HG02610 (cell line): ENCODE results near the gene NUP58.

Source experiments
- ATAC-seq: cut with Tn5 transposase; IDR thresholded peaks from one replicate; pipeline ENCODE4 v1.9.1; 2021; ENCODE audit warnings: mild to moderate bottlenecking, moderate library complexity; ENCODE audit not compliant: unreplicated experiment

The NUP58 gene, protein sequence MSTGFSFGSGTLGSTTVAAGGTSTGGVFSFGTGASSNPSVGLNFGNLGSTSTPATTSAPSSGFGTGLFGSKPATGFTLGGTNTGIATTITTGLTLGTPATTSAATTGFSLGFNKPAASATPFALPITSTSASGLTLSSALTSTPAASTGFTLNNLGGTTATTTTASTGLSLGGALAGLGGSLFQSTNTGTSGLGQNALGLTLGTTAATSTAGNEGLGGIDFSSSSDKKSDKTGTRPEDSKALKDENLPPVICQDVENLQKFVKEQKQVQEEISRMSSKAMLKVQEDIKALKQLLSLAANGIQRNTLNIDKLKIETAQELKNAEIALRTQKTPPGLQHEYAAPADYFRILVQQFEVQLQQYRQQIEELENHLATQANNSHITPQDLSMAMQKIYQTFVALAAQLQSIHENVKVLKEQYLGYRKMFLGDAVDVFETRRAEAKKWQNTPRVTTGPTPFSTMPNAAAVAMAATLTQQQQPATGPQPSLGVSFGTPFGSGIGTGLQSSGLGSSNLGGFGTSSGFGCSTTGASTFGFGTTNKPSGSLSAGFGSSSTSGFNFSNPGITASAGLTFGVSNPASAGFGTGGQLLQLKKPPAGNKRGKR

DNA sequence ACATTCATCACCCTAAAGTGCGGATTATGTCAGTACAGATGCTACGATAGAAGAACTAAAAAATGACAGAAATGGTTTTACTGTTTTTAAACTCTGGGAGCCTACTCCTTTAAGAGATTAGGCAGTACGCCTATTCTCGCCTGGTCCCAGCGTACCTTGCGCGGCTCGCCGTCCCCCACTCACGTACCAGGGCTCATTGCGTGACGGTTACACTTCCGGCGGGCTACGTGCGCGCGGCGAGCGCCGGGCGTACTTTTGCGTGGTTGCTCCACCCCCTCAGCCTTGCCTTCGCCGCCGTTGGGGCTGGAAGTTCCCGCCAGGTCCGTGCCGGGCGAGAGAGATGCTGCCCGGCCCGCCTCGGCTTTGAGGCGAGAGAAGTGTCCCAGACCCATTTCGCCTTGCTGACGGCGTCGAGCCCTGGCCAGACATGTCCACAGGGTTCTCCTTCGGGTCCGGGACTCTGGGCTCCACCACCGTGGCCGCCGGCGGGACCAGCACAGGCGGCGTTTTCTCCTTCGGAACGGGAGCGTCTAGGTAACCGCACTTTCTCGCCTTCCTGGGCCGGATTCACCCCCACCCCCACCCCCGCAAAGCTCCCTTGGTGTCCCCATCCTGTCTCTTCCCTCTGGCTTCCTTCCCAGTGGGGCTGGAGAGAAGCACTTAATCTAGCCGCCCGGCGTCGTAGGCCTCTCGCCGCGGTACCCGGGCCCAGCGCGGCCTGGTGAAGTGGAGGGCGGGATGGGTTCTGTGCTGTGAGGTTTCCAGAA lies at the start of gene NUP58:
TSS of gene NUP58 (plus strand) at position 279 of the 767 bp plus-strand sequence. CDS start at position 428, 149 bp downstream.
- ATAC-seq = peak; percentile 100

DNA sequence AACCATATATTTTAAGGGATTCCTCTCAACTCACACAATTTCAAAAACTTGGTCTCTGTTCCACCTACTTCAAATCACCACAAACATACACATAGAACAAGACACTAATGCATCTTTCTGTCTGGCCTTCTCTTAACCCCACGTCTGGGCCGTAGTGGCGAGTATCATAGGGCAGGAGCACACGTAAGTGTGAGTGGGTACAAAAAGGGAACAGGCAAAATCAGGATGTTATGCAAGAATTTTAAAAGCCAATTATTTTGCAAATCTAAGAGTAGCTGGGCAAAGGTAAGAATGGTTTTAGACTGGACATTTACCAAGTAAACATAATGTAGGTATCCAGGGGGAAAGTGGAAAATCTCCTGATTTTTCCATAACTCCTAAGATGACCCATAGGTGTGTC lies 49.2 kb upstream of the NUP58 start:
- ATAC-seq = no peak

DNA sequence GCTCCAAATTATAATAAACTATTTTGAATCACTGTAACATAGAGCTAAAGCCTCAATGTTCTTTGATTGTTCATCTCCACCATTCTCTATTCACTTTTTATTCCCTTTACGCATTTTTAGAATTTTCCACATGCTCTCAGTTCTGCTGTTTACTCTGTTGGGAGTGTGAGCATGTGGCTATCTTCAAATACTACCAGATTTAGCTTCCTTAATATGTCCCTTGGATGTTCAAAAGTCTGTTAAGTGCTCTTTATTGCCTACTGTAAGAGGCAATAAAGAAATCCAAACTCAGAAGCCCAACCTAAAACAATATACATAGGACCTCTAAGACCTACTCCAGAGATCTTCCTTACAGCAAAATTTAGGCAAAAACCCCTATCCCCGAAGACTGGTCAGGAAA lies 48.7 kb upstream of the NUP58 start:
- ATAC-seq = no peak

DNA sequence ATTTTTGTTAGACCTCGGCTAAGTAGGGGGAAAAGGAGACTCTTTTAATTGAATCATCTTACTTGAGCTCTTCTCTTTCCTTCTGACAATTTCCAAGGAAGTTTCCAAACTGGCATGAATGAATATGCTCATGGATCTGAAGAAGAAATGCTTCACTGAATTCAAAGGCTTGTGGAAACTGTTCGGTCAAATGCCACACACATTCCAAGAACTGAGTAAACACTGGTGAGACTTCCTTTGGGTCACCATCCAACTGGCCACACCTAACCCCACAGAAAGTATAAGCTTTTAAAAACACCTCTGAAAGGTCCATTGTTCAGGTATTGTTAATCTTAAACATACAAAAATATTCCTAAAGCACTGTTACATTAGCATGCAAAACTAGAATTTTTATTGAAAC lies 47.7 kb upstream of the NUP58 start:
- no peak for ATAC-seq

DNA sequence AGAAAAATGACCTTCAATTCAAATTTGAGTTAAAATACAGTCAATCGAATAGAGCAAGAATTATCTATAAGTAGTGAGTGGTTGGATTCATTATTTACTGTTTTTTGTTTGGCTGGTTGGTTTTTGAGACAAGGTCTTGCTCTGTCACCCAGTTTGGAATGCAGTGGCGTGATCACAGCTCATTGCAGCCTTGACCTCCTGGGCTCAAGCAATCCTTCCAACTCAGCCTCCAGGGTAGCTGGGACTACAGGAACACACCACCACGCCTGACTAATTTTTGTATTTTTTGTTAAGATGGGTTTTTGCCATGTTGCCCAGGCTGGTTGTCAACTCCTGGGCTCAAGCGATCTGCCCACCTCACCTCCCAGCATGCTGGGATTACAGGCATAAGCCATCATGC lies 39.2 kb upstream of the NUP58 start:
- ATAC-seq = no peak

DNA sequence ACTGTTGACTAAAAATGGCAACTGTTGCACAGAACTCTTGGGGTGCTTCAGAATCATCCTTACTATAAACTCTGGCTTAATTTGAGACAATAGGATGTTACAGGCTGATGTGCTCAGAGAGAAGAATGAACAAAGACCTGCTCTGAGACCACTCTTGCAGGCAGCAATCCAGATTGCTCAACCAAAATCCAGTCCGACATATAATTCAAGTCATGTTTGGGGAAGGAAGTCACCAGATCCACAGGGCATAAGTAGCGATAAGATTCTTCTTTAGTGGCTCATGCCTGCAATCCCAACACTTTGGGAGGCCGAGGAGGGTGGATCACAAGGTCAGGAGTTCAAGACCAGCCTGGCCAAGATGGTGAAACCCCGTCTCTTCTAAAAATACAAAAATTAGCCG lies 34.7 kb upstream of the NUP58 start:
- no peak for ATAC-seq

DNA sequence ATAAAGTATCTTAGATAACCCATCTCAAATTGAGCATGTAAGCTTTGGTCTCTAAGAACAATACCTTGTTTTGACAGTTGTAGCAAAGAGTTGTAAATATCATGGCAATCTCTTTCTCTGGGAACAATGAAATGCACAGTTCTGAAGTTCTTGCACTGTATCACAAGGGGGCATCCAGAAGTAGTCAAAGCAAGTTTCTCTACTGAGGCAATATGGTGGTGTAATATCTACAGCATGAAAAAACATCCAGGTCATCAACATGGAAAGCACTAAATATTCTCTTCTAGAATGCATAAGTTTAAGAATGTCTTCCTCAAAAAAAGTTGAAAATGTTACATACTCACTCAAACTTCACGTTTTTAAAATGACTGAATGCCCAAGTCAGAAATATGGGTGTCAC lies 33.7 kb upstream of the NUP58 start:
- ATAC-seq = no peak

DNA sequence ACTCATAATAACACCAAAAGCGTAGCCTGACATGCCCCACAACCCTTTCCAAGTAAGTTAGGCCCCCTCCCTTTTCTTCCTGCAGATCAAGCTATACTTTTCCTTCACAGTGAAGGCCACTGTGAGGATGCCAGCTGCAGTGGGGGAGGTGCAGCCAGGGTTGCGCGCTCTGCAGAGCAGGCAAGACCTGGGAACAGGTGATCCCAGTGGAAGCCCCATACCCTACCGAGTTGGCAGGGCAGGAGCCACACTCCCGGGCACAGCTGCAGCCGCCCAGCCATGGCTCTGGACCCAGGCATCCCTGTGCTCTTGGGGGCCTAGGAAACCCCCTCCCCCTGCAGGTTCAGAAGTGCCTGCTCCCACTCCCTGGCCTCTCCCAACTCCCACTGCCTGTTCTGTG lies 32.9 kb upstream of the NUP58 start:
- ATAC-seq = no peak

DNA sequence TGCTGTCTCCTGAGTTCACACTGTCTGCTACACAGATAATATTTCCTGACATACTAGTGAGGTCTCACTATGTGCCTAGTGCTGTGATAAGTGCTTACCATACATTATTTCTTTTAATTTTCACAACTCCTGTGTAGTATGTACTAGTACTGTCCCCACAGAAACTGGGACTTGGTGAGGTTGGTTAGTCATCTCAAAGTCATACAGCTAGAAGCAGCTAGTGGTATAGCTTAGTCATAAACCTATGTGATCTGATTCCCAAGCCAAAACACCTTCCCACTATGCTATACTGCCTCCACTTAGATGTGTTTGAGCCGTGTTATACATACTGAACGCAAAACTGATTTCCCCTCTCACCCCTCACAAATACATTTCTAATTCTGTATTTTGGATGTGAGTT lies 24.7 kb upstream of the NUP58 start:
- peak; percentile 72 for ATAC-seq

DNA sequence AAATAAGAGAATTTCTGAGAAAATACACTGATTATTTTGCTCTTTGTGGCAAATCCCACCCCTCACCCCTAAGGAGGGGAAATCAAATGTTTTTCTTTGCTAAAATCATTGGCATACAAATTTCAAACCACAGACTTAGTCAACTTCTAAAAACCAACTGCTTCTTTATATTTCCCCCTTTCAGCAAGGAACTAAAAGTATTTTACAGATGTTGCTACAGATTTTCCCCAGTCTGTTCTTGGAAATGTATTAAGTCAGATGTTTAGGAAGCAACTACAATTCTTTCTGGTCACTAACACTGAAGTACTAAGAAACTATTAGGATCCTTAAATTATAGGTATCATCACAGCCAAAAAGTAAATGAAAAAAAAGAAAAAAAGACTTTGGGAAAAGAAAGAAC lies 21.0 kb upstream of the NUP58 start:
- ATAC-seq = no peak

DNA sequence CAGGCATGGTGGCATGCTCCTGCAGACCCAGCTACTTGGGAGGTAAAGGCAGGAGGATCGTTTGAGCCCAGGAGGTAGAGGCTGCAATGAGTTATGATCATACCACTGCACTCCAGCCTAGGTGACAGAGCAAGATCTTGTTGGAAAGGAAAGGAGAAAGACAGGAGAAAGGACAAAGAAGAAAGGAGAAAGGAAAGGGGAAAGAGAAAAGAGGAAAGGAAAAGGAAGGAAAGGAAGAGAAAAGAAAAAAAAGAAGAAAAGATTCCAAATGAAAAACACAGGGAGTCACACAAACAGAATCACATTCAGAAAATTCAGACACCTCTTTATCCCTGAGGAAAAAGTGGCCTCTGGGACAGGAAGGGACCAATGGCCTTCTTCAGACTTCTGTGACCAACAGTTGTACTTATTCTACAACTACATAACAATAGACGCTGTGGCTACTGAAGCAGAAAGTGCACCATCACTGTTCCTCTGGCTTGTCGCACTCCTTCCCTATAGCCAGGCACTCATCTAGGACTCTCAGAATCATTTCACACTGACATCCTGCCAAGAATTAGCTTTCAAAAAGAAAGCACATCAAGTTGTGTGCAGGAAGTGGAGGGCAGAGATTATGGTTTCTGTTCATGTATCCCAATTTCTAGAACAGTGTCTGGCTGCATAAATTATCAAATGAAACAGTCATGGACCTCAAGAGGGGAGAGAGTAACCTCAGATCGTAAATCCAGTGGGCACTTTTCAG lies 20.1 kb upstream of the NUP58 start:
- ATAC-seq = peak; percentile 66

DNA sequence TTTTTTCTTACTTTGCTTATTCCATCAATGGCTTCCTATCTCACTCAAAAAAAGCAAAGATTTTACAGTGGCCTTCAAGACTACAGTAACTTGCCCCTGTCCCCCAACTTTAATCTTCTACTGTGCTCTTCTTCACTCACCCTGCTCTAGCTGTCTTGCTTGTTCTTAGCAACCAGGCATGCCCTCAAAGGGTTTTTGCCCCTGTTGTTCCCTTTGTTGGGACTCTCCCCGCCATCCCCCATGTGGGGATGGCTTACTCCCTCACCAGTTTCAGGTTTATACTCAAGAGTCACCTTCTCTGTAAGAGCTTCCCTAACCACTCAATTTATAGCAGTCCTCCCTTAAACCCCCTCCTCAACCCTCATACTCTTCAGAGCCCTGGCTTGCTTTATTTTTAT lies 19.5 kb upstream of the NUP58 start:
- peak; percentile 33 for ATAC-seq

DNA sequence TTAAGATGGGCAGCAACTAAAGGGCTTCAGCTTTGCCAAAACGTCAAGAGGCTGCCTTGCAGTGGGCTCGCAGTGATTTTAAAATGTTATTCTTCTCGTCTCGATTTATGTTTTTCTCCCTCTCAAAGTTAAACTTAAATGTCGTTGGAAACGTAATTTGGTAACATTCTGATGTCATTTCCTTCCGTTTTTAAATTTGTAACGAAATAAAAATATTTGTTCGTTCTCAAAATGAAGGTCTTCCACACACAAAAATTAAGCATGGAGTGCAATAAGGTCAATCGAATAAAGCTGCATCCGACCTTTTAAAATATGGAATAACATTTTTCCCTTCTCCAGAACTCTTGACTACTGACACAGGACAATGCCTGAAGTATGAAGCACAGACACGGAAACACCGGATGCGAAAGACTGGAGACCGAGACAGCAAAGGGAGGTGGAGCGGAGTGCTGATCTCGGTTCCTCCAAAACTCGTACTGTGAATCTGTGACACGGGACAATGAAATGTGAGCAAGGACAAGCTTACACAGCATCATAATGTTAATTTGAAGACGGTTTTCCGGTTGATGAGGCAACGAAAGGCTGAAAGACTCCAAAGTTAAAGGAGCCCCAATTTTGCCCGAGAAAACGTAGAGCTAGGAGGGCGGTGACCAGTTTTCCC lies 15.0 kb upstream of the NUP58 start:
- ATAC-seq = peak; percentile 30

DNA sequence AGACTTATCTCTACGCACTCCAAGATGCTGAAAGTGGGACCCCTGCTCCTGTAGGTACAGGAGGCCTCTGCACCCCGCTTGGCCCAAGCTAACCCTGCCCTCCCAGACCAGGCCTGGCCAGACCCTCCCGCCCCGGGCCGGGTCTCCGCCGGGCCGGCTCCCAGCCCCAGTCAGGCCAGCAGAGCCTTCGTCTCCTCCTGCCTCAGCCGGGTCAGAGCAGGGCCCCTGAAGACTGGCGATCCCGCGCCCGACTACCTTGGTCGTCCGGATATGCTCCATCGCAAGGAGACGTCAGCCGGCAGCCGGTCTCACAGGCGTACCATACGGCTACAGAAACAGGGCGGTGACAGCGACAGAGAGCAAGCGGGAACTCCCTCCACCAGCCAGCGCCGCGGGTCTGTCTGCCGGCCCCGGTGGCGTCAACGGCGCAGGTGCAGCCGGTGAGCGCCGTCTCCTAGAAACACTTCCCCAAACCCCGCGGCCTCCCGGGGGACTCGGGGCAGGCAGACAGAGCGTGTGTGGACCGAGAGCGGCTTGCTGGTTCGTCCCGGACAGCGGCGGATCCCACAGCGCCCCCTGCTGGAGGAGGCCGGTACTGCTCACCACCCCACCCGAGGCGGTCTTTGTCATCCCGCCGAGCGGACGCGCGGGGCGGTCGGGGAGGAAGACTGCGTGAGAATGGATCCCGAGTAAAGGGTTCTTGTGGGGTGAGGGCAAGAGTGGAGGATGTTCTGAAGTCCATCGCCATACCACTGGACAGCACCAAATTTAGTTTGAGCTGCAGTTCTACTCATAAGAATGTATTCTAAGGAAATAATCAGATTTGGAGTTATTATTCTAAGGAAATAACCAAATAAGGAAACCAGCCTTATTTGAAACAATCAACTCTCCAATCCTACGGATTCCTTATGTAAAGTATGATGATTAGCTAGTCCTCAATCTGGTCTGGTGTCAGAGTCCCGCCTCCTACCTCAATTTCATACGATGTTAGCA lies 14.2 kb upstream of the NUP58 start, which contains the start of gene MTMR6:
TSS of gene MTMR6 (minus strand) at position 520 of the 993 bp plus-strand sequence. CDS start at position 279, 241 bp downstream.
- ATAC-seq = peak; percentile 98

DNA sequence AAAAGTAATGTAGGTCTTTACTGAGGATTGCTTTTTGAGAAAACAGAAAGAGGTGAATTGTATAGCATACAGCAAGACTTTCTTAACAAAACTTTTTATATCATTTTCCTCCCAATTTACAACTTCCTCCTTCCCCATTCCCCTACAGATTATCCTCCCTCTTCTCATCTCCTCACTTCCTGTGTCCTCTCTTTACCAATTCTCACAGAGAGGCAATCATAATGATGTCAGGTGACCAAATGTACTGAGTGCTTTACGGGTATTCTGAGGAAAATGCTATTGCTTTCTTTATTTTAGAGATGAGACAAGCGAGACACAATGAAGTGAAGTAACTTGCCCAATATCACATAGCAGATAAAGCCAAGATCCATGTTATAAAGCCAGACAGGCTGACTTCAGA lies 12.5 kb upstream of the NUP58 start:
- ATAC-seq = no peak

DNA sequence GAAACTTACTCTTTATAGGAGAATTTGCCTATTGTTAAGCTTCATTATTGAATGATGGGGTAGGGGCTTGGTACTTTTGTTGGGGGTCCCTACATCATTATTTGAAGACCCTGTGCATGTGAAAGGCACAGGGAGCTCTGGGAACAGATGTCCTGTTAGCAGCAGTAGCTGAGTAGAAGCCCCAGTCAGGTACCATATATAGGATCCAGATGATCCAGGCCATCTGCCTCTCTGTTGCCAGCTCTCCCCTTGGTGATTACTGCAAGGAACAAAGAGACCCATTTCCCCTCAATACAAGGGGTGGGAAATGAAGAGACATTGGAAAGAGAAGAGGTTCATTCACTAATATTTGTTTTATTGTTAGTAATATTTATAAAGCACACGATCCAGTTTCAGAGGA lies 9.7 kb upstream of the NUP58 start:
- no peak for ATAC-seq

DNA sequence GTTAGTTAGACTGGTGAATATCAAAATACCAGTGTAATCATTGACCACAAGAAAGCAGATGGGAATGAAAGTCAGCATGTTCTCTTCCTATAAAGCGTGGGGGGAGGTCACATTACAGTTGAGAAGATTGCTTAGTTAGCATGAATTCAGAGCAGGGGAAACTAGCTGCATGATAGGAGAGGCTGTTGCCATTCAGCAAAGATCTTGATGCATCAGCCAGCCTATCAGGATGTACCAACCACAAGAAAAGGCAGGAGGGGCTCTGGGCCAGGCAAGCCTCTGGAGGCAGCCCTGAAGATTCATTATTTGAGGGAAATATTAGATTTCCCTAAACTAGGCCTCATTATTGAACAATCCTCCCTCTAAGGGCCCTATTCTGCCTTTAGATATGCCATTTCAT lies 9.1 kb upstream of the NUP58 start:
- no peak for ATAC-seq

DNA sequence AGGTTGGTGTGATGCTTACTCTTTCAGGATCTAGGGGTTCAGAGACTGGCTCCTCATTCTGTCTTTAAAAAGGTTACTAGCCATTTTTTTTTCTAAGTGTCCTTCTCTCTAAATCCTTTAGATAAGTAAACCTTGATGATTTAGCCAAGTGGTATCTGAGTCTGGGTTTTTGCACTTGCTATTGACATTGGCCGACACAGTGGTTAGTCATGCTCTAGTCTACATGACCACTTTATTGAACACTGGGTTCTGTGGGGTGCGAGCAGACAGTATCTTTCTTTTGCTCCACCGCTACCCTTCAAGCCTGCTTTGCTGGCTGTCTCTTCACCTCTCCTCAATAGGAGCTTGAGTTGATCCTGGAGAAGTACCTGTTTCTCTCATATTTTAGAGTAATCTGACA lies 6.2 kb upstream of the NUP58 start:
- ATAC-seq = no peak

DNA sequence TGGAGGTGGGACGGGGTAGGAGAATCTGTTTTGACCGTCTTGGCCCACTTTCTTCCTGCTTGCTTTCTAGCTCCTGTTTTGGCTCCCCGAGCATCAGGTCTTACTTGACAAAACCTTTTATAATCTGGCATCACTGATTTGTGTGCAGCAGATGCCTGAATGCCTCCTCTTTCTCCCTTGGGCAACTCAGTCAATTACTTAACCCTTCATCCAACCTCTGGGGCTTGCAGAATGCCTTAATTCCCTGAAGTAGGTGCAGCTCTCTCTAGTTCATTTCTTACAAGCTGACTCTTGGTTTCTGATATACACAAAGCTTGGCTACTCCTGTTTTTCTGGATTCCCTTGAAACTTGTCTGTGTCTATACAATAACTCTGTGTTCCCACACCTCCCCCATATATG lies 5.7 kb upstream of the NUP58 start:
- no peak for ATAC-seq
